GM19397 (cell line): ENCODE measurements around the gene BAK1.
"Not testable (repeated sequence)": the region's sequence is repeated elsewhere in the genome, so short reads cannot be mapped to it uniquely, and the experiment has no call there.

ENCODE experiments used
- ATAC-seq: cut with Tn5 transposase; IDR thresholded peaks from one replicate; pipeline ENCODE4 v1.9.1; 2021; ENCODE audit warnings: mild to moderate bottlenecking, moderate library complexity; ENCODE audit not compliant: unreplicated experiment

Gene BAK1

DNA sequence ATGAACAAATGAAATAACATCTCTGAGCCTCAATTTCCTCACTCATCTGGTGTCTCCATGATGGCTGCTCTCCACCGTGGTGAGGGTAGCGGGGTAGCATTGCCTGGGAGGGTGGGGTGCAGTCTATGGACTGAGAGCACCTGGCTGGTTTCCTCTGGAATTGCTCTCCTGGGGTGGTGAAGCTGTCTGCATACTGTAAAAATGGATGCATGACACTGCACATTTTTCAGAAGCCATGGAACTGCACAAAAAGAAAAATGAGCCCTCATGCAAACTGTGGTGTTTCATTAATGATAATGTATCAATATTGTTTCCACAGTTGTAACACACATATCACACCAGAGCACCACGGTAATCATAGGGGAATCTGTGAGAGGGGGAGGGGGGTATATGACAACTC lies 28.9 kb upstream of the BAK1 start:
- ATAC-seq, result no peak

DNA sequence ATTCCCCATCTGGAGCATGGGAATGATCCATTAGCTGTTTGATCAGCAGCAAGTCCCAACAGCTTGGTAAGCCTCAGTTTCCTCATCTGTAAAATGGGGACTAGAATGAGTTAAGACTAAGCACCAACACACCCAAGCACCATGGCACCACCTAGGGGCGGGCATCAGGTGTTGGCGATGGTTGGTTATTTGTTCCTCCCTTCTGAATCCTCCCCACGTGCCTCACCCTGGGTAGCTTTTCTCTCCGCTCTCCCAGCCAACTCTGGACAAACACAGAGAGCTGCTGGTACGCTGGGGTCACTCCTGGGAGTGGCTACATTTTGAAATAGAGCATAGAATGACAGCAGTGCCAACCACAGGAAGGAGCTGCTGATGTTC lies 27.7 kb upstream of the BAK1 start:
- ATAC-seq, result no peak

DNA sequence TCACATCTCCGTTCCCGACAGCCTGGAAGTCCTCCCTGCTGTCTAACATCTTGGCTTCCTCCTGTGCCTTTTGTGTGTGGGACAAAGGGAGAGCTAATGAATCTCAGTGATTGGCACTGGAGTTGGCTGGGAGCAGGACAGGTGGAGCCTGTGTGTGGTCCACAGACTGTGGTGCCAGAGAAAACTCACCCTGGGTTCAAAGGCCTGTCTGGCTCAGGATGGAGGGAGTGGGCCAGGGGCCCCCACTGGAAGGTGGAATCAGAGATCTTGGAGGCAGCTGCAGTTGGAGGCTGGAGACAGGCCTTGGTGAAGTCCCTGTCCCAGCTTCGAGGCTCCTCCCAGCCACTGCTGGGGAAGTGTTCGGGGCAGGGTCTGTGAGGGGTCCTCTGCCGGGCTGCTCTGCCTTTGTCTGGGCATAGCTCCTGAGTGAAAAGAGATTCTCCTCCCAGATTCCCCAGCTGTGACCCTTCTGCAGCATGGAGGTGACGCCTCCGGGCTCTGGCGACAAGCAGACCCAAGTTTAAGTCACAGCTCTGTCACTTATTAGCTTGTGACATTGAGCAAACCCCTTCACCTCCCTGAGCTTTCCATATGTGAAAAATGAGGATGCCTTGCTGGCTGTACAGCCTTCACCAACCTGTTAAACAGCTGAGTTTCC lies 27.2 kb upstream of the BAK1 start:
- ATAC-seq, result no peak

DNA sequence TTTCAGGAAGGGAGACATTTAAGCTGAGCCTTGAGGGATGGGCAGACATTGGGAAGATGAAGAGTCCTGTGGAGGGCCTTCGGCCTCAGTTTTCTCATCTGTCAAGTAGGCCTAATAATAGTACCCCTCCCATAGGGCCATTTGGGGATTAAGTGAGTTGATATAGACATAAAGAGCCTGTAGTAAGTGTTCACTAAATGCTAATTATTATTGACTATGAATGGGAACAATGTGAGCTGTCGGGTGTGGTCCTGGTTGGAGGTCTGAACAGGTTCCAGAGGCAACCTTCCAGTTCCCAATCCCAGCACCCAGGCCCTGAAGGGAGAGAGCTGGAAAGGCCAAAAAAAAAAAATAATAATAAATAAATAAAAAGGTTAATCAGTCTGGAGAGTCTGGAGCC lies 26.6 kb upstream of the BAK1 start:
- ATAC-seq, result no peak

DNA sequence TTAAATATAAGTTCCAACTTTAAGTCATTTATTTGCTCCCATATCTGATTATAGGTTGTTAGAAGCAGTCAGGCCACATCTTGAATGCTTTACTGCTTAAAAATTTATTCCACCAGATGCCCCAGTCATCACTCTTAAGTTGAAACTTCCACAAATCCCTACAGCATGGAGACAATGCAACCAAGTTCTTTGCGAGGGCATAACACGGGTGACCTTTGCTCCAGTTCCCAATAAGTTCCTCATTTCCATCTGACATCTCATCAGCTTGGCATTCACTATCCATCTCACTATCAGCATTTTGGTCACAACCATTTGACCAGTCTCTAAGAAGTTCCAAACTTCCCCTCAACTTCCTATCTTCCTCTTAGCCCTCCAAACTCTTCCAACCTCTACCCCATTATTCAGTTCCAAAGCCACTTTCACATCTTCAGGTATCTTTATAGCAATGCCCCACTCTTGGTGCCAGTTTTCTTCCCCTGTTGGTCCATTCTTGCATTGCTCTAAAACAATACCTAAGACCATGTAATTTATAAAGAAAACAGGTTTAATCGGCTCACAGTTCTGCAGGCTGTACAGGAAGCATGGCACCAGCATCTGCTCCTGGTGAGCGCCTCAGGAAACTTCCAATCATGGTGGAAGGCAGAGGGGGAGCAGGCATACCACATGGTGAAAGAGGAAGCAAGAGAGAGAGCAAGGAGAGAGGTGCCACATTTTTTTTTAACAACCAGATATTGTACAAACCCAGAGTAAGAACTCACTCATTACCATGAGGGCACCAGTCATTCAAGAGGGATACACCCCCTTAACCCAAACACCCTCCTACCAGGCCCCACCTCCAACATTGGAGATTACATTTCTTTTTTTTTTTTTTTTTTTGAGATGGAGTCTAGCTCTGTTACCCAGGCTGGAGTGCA lies 25.1 kb upstream of the BAK1 start:
- ATAC-seq, result no peak

DNA sequence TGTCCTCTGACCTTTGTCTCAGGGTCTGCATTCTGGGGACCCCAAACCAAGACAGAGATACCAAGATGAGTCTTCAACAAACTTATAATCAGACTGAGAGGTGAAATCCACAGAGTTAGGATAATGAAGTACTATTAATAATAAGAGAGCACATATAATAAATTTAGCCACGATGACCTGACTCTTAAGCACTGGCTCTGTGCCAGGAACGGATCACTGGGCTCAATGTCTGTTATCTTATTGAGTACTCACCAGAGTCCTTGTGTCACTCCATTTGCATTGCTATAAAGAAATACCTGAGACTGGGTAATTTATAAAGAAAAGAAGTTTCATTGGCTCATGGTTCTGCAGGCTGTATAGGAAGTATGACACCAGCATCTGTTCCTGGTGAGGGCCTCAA lies 22.1 kb upstream of the BAK1 start:
- ATAC-seq, result no peak

DNA sequence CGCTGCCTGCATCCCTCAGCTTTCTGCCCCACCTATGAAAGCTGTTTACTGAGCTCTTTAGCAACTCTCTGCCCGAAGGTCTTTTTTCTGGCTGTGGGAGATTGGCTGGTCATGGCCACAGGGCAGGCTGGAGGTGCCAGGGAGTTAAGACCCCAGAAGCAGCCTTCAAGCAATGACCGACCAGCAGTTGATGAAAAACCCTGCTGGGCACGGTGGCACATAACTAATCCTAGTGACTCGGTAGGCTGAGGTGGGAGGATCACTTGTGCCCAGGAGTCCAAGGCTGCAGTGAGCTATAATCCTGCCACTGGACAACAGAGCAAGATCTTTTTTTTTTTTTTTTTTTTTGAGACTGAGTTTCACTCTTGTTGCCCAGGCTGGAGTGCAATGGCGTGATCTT lies 20.7 kb upstream of the BAK1 start:
- ATAC-seq, result no peak

DNA sequence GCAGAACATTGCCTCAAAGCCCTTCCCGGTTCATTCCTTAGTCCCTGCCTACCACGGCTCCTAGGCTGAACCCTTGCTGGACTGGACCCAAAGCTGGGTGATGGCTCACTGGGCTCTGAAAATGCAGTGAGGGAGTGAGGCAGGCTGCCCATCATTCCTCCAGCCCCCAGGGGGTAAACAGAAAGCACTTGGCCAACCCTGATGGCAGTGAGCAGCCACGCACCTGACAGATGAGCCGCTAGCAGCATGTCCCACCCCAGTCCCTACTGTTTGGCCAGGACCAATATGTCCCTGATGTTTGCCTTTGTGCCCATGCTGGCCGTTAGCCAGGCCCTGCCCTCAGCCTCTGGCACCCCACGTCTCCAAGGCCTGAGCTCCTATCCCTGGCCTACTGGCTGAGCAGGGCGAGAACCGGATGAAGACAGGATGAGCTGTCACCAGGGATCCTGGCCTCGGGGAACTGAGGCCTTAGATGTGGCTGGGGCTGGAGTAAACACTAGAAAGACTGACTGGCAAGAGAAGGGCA lies 19.4 kb upstream of the BAK1 start:
- ATAC-seq, result no peak

DNA sequence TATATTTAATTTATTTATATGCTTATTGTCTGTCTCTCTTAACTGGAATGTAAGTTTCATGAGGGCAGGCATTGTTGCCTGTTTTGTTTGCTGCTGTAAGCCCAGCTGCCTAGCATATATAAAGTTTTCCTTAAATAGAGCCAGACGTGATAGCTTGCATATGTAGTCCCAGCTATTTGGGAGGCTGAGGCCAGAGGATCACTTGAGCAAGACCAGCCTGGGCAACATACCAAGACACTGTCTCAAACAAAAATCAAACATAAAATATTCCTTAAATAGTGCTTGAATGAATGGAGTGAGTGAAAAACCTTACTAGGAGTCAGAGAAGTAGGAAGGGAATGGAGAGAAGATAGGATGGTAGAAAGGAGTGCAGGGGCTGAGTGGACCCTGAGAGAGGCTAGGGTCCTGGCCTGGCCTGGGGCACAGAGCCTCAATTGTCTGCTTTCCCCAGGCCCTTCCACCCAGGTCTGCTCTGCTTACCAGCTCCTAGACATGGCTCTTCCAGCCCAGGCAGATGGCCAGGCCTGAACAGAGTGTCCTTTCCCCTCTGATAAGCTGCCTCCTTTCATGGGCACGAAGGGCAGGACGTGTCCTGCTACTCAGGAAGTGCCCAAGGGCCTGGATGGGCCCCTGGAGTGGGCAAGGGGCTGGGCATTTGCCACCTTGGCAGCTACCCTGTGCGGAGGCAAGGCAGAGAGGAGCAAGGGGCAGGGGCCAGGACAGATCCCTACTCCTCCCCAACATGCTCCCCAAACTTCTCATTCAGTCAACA lies 17.7 kb upstream of the BAK1 start:
- no peak for ATAC-seq

DNA sequence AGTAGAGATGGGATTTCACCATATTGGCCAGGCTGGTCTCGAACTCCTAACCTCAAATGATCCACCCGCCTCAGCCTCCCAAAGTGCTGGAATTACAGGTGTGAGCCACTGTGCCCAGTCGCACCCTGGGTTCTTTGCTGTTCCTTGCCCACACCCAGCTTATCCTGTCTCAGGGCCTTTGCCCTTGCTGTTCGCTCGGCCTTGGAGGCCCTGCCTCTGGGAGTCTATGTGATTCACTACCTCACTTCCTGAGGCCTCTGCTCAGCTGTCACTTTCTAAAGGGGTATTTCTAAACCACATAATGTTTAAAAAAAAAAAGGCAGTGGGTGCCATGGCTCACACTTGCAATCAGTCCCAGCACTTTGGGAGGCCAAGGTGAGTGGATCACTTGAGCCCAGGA lies 16.8 kb upstream of the BAK1 start:
- not testable (repeated sequence) for ATAC-seq

DNA sequence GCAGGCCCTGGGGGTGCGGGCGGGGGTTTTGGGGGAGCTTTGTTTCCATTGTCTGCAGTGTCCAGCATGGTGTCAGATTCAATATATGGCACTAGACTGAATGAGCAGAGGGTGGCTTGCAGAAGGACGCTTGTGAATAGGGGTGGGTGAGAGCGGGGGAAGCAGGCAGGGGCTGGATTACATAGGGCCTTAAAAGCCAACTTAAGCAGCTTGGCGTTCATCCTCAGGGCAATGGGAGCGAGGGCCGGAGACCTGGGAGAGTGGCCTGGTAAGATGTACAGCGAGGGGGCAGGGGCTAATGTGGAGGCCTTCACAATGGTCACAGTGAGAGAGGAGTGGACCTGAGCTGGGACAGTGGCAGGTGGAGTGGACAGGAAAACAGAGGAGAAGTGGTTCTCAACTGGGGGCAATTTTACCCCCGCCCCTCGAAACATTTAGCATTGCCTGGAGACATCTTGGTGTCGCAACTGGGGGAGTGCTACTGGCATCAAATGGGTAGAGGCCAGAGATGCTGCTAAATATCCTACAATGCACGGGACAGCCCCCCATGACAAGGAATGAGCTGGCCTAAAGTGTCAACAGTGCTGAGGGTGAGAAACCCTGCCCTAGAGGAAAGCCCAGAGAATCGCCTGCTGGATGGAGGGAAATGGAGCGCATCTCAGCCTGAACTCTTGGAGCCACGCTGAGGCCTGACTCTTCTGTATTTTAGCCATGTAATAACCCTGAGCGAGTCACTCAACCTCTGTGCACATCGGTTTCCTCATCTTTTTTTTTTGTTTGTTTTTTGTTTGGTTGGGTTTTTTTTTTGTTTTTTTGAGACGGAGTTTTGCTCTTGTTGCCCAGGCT lies 15.1 kb upstream of the BAK1 start:
- no peak for ATAC-seq

DNA sequence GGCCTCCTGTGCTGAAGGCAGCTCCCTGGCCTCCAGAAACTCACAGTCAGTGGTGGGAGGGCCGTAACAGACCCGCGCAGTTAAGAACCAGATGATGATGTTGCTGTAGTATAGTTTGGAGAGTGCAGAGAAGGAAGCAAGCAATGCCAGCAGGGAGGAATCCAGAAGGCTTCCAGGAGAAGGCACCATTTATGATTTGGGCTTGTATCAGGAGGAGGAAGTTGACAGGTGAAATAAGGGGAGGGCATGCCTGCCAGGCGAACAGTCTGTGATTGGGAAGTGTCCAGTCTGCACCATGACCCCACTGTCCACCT lies 13.3 kb upstream of the BAK1 start:
- no peak for ATAC-seq

DNA sequence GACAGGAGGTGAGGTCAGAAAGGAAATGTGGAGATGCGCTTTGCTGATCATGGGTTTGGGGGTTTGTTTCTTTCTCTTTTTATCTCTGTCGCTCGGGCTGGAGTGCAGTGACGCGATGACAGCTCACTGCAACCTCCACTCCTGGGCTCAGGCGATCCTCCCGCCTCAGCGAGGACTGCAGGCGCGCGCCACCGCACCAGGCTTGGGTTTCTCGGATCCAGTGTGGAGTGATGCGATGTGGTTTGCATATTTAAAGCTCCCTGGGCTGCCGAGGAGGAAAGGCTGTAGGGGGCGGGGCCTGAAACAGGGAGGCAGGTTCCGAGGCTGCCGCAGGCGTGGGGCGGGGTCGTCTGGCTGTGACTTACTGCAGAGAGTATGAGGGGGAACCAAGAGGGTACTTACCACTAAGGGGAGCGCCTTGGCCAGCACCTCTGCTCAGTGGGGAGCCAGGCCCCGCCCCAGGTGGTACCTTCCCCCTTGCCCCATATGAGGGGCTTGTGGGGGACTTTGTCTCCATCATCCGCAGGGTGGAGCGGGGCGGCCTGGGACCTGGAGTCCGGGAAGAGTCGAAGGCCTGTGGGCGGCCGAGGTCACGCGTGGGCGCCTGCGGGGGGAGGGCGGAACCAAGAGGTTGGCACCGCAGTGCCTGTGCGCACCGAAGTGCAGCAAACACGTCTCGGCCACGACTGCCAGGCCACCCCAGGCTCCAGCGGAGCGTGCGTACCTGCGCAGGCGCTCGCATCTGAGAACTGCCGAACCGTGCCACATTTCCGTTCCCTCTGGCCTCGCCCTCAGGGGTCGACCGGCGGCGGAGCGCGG lies 12.7 kb upstream of the BAK1 start:
- peak; percentile 47 for ATAC-seq

DNA sequence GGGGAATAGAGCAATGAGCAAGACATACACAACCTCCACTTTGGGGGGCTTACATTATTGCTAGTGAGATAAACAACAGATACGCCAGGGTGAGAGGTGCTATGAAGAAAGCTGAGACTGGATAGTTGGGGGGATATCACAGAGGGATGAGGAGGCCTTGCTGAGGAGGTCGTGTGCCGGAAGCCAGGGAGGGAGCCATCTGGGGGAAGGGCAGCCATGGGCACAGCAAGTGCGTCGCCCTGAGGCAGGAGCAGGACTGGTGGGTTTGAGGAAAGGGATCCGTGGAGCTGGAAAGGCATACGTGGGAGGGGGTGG lies 12.2 kb upstream of the BAK1 start:
- no peak for ATAC-seq

DNA sequence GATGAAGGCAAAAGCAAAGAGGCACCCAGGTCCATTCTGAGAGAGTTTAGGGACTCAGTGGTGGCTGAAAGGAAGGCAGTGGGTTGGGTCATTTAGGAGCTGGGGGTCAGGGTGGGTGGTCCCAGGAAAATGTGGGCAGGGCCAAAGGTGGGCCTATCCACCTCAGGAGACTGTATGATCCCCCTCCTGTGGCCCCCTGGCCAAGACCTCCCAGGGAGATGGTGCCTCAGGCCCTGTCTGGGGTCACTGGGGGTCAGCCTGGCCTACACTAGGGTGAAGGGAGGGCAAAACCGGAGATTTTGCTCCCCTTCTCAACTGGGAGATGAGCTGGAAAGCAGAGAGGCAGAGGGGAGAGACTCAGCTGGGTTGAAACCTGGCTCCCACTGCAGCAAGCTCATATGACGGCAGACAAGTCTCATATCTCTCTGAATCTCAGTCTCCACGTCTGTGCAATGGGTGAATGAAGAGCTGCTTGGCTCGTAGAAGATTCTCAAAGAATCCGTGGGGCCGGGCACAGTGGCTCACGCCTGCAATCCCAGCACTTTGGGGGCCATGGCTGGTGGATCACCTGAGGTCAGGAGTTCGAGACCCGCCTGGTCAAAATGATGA lies 11.5 kb upstream of the BAK1 start:
- no peak for ATAC-seq

DNA sequence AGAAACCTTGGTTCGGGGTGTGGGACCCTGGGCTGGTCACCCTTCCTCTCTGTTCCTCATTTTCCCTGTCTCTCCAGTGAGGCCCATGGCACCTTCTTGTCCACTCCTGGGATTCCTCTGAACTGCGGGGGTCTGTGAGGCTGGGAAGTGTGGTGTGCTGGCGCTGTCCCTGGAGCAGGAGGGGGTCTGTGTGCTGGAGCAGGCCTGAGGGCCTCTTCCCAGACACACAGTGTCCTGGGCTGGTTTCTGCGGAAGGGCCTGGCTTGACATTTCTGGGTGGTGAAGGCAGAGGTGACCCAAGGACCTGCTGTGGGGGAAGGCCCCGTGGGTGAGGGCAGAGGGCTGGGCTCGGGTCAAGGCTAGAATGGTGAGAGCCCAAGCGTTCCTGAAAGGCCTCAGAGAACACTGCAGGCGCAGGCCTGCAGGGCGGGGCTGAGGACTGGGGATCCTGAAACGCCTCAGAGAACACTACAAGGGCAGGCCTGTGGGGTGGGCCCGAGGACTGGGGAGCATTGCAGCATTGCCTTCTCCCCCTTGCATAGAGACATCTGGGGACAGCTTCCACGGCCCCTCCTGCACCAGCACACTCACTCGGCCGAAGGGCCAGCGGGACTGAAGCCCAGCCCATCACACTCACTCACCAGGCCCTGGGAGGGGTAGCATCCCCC lies 10.6 kb upstream of the BAK1 start:
- no peak for ATAC-seq

DNA sequence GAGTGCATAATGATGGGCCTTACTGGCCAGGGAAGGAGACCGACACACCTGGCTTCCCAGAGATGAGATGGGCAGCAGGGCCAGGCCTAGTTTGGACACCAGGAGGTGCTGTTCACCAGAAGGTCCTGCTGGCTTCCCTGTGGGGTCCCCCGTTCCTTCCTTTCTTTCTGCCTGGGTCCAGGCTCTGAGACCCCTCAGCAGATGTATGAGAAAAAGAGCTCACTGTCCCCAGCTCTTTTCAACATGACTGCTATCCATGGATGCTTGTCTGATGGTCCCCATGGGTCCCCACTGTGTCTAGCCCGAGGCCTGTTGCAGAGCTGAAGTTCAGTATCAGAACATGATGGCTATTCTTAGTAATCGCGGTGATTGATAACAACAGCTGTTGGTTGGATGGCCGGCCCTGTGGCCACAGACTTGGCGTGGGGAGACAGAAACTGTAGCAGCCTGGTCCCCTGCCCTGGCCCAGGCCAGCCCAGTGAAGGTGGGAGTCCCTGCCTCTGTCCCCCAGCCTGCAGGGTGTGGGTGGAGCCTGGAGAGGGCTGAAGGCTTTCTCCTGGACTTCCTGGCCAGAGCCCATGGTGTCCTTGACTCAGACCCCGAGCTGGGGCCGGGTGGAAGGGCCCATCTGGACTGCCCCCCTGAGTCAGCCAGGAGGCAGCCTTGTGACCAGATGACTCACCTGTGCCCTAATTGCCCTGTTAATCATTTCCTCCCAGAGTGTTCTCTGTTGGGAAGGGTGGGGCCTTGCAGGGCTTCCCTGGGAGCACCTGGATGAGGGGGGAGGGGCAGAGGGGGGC lies 9.9 kb upstream of the BAK1 start:
- ATAC-seq, result no peak

DNA sequence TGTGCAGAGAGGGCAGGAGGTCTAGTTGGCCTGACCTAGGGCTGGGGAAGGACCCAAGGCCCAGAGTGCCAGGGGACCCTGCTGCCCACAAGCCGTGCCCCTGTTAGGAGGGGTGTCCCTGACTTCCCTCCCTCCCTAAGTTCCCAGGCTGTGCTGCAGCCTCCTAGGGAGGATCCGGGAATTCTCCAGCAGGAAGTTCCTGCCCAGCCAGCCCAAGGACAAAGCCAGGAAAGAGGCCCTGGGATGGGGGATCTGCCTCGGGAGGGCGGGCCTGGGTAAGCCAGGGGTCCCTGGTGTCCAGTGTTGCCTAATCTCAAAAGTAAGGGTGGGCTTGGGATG lies 9.3 kb upstream of the BAK1 start:
- no peak for ATAC-seq

DNA sequence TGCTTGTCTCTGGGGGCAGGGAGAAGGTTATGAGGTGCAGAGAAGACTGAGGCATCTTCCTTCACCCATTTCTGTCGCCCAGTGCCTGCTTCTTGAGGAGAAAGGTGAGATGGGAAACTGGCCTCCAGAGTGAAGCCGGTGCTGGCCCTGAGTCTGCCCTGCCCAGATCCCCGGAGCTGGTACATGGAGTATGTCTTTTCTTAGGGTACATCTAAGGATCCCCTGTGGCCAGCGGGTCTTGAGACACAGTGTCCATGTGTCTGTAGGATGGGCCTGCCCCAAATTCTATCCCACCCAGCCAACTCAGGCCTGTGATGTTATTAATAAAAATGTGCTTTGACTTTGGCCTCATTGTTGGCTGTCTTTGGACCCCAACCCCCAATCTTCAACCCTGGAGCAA lies 8.8 kb upstream of the BAK1 start:
- no peak for ATAC-seq
